Non-pigmented ciliary epithelial cell (primary cell): ENCODE data around the gene USP7.
"Not testable (repeated sequence)": the region's sequence is repeated elsewhere in the genome, so short reads cannot be mapped to it uniquely, and the experiment has no call there.

Source experiments
- DNase-seq: peaks from one replicate; pipeline ENCODE4 v3.0.0-alpha.2; 2010; ENCODE audit warnings: low read depth

Gene USP7

DNA sequence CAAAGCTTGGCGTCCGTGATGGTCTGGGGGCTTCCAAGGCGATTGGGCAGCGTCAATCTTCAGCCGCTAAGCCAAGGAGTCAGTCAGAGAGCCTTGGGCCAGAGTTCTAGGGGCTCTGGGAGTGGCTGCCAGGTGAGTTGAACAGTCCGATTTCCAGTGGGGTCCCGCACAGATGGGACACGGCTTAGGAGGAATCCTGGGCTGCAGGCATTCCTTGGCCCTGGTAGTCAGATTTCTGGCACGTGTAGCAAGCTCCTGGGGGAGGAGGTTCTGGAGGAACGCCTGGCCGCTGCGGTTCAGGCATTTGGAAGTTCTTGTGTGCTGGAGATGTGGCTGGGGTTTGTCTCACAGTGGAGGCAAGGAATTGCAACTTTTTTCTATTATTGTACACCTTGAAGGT is 120.4 kb downstream of the USP7 start:
- not testable (repeated sequence) for DNase-seq
